Activated CD4-positive, alpha-beta T cell treated with anti-CD3 and anti-CD28 coated beads, Interleukin-10, Interleukin-2, amounts not matched to agents 100 ng/mL and 50 ng/mL, durations not matched to agents 16 hours and 8 hours (primary cell): ENCODE measurements around the gene TOLLIP.

Experiments used
- DNase-seq: peaks from one replicate; pipeline ENCODE4 v3.0.0-alpha.2; 2020

TOLLIP gene

DNA sequence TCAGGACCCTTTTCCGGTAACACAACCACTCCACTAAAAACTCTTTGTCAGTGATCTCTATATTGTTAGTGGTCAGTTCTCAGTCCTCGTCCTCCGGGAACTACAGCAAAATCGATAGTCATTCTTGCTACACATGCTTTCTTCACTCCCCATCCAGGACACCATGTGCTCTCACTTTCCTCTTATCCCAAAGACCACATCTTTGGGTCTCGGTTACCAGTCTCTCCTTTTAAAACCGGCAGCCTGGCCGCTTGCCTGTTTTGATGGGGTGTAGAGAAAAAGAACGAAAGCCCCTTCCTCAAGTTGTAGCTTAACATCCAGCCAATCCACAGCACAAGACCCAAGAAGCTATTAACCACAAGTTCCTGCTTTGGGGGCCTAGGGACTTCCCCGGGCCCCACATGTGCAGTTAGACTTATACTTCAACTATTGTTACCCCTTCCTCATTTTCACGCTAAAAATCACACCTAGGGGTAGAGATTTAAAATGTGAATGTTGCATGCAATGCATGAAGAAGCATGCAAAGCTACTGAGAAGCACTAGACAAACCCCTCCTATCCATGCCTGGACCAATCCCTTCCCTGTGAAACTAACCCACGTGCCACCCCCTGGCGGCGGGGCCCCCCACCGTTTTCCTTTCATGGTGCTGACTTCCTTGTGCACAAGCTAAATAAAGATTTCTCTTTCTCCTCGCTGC lies 1.5 kb upstream of the TOLLIP start:
- peak; percentile 40 for DNase-seq

DNA sequence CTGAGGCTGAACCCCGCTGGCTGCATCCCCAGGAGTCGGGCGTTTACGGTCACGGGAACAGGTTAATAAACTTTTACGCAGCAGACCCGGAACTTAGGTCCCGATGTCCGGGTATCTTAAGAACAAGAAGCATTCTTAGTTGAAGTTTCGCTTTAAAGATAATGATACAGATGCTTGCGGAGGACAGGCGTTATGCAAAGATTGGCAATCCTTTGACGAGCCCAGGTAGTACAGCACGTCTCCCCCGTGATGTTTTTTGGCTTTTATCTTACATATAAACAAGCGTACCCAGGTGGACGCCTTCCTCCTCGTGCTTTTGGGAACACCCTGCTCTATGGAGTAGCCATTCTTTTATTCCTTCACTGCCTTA lies 871 bp upstream of the TOLLIP start:
- DNase-seq = no peak

DNA sequence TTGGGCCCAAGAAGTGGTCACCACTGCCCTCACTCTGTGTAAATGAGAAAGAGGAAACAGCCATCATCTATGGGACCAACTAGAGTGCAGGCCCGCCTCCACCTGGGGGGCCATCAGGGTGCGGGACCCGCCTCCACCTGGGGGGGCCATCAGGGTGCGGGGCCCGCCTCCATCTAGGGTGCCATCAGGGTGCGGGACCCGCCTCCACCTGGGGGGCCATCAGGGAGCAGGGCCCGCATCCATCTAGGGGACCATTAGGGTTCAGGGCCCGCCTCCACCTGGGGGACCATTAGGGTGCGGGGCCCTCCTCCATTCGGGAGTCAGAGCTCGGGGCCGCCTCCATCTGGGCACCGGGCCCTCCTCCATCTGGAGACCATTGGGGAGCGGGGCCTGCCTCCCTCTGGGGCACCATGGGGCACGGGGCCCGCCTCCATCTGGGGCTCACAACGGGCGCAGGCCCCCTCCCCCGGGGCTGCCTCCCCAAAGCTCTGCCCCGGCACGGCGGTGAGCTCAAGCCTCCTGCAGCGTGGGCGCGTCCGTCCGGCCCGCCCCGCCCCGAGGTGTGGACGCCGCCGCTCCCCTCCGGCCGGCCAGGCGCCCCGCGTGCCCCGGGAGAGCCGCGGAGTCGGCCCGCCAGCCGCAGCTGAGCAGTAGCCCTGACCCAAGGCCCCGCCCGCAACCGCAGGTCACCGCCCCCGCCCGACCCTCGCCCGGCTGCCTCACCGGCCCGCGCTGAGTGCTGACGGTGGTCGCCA lies 512 bp downstream of the TOLLIP start:
- DNase-seq = no peak

DNA sequence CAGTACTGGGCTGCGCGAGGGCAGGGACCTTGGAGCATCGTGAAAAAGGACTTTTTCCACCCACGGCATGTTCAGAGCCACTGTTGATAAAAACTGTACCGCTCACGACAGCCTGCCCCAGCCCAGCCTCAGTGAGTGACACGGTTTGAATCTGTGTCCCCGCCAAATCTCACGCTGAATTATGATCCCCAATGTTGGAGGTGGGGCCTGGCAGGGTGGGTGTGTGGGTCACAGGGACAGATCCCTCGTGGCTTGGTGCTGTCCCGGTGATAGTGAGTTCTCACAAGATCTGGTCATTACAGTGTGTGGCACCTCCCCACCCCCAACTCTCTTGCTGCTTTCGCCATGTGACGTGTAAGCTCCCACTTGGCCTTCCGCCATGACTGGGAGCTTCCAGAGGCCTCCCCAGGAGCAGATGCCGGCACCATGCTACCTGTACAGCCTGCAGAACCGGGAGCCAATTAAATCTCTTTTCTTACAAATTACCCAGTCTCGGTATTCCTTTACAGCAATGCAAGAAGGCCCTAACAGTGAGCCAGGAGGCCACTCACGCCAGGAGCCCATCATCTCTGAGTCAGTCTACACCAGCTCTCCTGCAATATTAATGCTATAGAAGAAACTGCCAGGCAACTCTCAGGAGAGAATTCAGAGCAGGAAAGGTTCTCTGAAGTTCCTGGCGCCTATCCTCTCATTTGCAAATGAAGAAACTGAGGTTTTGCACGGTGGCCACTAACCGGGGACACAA lies 1.3 kb downstream of the TOLLIP start:
- no peak for DNase-seq

DNA sequence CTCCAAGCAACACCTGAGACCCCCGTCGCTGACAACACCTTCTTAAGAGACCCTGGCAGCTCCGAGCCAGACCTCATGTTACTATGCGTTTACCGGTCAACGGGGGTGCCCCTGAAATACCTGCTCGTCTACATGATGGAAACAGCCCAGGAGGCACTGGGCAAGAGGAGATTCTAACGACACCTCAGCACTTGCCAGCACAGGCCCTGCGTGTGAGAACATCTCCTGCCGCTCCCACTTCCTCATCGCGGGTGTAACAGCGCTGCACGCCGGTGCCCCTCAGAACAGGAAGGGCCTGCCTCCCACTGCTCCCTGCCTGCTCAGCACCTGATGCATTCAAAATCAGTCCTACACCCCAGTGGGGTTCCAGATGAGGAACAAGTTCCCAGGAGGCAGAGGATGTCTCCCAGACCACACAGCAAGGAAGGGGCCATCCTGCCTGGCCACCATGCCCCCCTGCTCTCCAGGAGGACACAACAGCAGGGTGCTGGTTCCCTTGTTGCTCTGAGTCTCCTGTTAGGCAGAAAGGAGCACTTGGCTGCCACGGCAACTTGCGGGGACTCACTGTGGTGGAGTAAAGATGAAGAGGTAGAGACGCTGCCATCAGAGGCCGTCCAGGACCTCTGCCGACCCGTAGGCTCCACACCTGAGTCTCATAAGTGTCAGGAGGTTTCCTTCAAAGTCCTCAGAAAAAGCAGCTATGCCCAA lies 2.1 kb downstream of the TOLLIP start:
- no peak for DNase-seq

DNA sequence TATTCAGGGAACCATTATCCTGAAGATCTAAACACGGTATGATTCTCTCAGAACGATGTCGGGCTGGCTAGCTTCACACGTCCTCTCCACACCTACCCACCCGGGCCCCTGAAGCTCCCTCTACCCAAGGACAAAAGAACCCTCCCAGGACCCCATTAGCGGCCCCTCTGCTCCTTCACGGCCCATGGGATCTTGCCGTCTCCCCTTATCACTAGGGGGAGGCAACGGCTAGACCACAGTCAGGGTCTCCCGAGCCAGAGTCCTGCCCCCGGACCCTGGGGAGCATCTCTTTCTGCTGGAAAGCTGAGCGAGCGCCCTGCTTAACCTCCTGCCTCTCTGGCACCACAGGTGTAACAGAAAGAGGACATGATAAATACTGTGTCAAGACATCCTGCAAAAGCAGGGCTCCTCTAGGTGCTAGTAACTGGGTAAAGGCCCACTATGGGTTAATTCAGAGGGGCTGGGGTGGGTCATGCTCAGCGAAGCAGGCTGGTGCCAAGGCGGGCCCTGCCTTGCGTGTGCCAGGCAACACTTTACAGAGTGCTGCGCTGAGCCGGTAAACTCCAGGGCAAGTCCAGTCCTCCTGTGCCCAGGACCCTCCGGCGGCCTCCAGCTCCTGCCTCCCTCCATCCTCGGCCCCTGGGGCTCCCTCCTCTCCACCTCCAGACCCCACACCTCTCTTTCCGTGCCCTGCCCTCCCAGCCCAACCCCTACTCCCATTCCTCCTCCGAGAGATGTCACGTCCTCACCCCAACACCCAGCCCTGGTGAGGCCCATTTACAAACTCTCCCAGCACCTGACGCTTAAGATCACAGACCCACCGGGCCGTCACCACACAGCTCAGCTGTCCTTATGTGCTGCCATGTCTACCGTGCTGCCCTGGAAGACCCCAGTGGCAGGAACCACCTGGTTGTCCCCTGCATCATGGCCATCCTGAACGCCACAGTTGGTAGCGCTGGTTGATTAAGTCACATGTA lies 3.0 kb downstream of the TOLLIP start:
- no peak for DNase-seq

DNA sequence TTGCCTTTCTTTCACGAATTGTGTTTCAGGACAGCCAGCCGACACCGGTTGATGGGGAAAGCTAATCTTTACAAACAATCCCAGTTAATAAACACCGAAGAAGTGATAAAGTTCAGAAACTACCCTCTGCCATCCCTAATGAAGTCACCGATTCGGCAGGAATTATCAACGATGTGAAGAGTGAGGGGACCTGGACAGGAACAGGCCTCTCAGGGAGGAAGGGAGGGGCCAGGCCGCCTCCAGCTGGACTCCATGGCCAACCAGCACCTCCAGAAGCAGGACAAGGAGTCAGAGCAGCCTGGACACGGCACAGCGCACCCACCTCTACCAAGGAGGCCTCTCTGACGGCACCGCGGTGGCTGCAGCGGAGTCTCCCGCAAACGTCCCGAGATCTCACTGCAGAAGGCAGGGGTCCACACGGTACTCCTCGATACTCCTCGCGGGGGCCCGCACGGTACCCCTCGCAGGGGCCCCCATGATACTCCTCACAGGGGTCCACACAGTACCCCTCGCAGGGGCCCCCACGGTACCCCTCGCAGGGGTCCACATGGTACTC lies 3.9 kb downstream of the TOLLIP start:
- no peak for DNase-seq

DNA sequence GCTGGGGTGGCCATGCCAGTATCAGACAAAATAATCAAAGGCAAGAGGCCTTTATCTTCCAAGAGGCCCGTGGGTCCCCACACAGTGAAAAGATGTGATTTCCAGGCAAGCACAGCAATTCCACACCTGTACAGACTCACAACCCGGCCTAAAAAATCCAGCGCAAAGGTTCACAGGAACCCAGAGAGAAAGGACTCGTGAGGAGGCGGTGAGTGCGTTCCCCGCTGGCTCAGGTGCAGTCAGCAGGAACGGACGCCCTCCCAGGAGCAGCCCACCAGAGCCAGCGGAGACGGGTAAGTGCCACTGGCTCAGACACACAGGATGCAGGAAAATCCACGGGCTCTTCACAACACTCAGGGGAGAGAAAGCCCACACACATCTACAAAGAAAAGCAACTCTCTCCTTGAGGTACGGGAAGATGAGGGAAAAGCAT lies 4.4 kb downstream of the TOLLIP start:
- no peak for DNase-seq

DNA sequence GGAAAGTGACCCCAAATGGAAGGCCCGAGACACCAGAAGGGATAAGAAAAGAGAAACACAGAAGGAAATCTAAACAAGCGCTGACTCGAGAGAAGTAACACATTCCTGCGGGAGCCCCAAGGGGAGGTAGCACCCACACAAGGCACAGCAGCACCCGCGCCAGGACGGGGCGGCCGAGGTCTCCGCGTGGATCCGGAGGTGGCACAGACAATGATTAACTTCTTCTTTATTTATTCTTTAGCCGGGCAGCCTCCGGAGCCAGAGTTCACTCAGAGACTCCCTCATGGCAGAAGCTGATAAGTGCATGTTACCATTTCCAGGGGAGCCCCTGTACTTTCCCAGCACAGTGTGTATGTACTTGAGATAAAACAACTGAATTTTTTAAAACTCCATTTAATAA lies 5.1 kb downstream of the TOLLIP start:
- no peak for DNase-seq

DNA sequence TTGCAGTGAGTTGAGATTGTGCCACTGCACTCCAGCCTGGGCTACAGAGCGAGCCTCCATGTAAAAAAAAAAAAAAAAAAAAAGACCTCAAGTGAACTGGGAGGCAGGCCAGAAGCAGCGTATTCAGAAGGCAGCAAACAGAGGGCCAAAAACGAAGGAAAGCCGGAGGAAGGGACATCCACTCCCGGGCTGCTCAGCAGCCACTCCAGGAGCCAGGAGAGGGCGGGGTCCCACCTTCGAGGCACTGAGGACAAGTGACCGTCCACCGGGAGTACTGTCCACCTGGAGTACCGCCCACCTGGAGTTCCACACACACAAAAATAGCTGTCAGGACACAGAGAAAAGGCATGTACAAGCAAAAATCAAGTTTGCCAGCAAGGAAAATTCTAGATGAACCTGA lies 5.5 kb downstream of the TOLLIP start:
- no peak for DNase-seq

DNA sequence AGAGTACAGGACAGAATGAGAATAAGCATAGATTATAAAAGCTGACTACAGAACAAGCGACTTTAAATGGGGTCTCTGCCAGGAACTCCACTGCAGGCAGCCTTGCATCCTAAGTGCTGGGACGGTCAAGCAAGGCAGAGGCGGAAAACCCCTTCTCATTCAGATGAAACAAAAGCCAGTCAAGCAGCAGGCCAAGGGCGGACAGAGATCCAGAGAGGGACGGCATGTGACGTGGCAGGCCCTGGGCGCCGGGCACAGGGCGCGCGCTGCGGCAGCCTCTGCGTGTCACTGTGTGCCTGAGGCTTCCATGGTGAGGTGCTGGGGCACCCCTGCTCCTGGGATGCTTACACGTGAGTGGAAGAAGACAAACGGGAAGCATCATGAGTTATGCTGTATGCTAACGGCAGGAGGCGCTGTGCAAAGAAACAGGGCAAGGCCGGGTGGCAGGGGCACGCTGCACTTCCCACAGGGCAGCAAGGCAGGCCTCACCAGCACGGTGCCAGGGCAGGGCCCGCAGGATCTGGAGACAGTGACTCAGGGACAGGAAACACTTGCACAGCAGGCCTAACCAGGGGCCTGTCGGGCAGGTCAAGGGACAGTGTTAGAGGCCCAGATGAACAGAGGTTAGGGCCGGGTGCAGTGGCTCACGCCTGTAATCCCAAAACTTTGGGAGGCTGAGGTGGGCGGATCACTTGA lies 6.2 kb downstream of the TOLLIP start:
- DNase-seq = no peak

DNA sequence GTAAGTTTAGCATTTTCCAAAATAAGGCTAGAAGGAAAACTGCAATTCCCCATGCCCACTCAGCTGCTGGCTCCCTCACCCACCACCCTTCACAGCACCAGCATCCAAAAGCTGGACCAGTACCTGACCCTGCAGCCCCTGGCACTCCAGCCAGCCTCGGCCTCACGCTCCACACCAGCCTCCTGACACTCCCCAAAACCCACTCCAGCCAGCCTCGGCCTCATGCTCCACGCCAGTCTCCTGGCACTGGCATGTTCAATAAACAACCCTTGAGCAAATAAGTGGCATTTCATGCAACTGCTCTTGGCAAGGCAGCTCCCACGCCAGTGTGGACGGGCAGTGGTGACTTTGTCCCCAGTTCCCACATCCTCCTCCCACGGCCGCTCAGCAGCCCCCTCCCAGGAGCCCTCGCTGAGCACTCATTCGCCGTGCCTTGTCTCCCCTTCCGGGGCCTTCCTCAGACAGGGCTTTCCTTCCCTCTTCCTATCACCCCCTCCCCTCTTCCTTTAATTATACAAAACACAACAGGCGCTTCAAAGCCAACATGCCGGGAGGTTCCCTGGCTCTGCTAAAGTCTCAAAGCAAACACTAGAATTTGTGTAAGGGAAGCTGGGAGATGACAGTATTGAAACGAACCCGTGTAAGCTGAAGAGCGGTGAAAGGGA lies 6.8 kb downstream of the TOLLIP start:
- DNase-seq = no peak

DNA sequence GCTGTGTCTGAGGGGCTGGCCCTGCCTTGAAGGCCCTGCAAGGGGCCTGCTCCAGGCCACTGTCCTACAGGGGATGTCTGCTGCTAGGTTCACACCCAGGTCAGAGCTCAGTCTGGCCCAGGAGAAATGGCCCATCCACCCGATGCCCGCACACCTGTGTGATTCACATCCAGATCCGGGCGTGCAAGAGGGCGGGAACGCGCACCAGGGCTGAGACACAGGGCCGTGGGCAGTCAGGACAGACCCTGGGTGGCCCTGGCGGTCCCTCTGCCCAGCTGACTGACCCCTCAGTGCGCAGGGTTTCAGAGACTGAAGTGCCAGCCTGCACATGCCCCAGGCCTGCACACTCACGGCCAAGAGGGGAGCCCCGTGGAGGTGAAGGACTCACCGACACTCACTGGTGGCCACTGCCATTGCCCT lies 7.4 kb downstream of the TOLLIP start:
- no peak for DNase-seq

DNA sequence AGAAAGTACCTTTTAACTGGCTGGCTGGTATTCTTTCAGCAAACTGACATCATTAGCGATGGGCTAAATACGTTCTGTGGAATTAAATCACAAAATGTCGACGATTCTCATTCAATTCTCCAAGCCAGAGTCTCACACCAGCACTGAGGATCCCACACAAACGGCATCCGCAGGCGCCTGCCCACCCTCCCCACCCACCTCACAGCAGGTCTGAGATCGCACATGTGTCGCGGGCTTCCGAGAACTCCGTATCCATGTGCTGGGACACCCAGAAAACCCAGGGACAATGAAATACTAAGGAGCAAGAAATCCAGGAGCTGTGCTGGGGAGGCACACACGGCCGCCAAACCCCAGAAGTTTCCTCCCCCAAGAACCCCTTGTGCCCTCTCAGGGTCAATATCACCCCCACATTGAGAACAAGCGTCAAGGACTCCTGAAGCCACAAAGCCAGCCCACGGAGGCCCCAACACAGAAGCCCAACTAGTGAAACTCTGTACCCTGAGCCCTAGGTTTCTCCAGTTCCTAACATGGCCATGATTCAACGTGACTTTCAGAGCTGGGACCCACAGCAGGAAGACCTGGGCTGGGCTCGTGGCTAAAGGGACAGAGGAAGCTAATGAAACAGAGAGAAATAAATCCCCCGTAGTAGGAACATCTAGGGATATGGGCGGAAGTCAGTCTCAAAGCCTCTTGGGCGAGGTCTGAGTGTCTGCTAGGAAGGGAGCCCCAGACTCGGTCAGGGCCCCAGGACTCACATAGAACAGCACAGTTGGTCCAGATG lies 8.0 kb downstream of the TOLLIP start:
- no peak for DNase-seq

DNA sequence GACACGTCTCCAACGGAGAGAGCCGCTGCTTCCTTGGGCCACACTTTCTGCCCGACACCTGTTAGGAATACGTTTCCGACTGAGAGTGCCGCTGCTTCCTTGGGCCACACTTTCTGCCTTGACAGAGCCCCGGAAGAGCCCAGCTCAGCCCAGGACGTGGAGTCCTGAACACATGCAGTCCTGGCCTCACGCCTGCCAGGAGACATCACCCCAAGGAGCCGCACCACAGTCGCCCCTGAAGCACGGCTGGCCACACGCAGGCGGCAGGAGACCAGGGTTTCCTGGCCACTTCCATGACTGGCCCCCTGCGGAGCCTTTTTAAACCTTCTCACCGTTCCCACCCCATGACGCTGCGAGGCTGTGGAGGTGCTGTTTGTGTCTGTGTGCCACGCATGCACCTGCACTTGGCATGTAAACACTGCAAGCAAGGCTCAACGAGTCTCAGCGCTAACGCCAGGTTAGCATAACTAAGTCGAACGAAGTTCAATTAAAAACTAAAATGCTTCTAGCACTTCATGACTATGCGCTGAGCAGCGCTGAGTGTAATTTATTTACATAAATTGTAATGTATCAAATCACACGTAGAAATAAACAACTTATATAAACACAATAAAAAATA lies 8.8 kb downstream of the TOLLIP start:
- no peak for DNase-seq

DNA sequence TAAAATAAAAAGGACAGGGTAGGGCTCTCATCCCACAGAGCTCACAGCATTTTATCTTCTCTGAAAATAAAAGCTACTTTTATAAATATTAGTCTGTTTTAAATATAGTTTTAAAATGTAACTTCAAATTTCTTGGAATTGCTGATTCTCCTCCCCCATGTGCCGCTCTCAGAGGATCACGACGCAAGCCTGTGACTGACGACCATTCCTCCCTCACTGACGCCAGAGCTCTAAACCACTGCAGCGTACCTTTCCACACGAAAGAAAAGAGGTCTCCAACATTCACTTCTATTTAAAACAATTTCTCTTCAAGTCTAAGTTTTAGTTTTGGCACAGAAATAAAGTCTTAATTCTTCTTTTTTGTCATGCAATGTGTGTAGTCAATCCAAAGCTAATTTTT lies 9.3 kb downstream of the TOLLIP start:
- no peak for DNase-seq

DNA sequence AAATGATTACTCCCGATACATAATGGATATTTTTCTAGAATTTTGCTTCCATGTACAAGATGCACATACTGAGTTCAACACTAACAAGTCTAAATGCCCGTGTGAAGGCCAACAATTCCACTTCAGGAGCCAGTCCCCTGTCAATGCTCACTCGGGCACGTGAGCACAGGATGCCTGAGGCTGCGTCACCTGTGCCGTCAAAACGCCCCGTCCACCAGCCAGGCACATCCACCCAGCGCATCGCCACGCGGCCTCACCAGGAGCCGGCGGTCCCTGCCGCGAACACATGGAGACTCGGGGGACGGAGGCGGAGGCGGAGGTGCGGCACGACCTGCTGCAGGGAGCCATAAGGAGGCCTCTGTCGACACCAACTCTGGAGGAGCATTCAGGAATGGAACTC lies 9.8 kb downstream of the TOLLIP start:
- no peak for DNase-seq

DNA sequence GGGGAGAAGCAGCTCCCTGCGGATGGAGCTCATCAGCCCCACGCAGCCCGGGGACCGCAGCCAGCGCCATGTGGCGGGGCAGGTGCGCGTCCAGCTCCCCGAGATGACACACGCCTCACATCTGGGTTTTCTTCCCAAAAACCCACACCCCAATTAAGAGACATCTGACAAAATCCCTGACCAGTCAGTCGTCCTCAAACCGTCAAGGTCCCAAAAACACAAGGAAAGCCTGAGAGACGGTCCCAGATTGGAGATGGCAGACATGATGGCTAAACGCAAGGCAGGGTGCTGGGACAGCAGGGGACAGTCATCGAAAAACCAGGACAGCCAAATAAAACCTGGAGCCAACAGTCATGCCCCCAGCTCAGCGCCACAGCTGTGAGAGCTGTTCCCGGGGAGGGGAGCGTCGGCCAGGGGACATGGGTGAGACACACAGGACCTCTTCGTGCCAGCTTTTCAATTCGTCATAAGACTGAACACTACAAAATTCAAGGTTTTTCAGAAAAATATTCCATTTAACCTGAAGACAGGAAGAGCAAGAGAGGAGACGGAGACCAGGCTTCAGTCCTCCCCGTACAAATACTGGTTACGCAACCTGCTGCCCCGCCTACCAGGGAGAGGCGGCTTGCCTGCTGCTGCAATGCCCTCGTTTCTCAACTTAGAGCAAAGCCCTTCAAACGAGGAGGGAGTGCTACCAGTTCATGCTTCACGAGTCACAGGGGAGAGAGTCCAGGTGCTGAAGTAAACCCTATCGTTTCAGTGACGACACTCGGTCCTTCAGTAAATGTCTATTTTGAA lies 10.5 kb downstream of the TOLLIP start:
- DNase-seq = no peak
